Measurements from ENCODE around the gene PID1.

PID1 gene

DNA sequence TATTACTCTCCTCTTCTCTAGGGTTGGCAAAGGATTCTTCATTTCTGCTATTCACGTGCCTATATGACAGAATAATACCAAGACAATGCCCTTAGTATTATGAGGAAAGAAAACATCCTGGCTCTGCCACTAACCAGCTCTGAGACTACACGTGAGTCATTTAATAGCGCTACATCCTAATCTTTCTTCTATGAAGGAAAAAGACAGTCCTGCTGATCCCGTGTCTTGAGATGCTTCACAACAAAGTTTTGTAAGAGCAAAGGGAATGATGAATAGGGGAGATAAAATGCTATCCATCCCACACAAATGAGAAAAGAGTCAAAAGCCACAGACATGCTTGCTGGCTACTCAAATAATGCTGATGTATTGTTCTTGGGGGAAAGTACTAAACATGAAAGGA, 152.8 kb downstream of the PID1 start:
- TF ChIP-seq, protein P1, sequence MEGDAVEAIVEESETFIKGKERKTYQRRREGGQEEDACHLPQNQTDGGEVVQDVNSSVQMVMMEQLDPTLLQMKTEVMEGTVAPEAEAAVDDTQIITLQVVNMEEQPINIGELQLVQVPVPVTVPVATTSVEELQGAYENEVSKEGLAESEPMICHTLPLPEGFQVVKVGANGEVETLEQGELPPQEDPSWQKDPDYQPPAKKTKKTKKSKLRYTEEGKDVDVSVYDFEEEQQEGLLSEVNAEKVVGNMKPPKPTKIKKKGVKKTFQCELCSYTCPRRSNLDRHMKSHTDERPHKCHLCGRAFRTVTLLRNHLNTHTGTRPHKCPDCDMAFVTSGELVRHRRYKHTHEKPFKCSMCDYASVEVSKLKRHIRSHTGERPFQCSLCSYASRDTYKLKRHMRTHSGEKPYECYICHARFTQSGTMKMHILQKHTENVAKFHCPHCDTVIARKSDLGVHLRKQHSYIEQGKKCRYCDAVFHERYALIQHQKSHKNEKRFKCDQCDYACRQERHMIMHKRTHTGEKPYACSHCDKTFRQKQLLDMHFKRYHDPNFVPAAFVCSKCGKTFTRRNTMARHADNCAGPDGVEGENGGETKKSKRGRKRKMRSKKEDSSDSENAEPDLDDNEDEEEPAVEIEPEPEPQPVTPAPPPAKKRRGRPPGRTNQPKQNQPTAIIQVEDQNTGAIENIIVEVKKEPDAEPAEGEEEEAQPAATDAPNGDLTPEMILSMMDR (conservative IDR thresholded peaks at IDR 0.05; ENCODE audit: control insufficient read depth, insufficient read depth, low read depth, low read length): no peak
- H3K4me3 ChIP-seq (ENCODE audit: control insufficient read depth, low read depth, low read length): no peak overlapping the region
- no peak for DNase-seq (ENCODE audit: low read depth)

DNA sequence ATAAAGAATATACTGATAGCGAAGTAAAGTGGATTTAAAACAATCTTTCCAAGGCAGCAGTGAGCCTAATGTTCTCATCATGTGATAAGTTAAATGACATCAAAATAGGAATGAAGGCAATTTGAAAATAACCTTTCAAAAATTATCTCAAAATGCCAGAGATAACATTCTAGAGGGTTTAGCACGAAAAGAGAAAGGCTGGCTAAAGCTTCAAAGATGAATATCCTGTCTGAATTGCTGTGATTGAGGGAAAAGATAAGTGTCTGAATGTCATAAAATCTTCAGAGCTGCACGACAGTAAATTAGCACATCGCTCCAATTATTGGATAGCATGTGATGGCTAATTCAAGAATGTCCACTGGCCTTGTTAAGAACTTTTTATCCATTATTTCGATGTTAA, 159.3 kb downstream of the PID1 start:
- TF ChIP-seq, protein P1 (conservative IDR thresholded peaks at IDR 0.05; ENCODE audit: control insufficient read depth, insufficient read depth, low read depth, low read length): no peak
- no peak for DNase-seq (ENCODE audit: low read depth)
- H3K4me3 ChIP-seq (ENCODE audit: control insufficient read depth, low read depth, low read length): no peak overlapping the region

DNA sequence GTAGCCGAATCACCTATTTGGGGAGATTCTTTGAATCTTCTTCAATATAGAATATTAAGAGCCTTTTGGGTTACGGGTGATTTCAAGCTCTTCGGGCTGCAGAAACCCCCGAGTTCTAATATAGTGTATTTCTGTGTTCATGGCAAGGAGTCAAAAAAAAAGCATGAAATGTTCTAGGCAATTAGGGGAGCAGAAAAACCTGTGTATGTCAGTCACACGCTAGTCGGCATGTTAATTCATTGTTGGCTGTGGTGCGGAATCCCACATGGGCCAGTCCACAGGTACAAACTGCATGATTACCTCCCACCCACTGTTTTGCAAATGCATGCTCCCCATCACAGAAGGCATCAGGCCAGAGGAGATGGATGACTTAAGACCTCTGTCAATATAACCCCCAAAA, 161.9 kb downstream of the PID1 start:
- TF ChIP-seq, protein P1 (conservative IDR thresholded peaks at IDR 0.05; ENCODE audit: control insufficient read depth, insufficient read depth, low read depth, low read length): no peak
- no peak for DNase-seq (ENCODE audit: low read depth)

DNA sequence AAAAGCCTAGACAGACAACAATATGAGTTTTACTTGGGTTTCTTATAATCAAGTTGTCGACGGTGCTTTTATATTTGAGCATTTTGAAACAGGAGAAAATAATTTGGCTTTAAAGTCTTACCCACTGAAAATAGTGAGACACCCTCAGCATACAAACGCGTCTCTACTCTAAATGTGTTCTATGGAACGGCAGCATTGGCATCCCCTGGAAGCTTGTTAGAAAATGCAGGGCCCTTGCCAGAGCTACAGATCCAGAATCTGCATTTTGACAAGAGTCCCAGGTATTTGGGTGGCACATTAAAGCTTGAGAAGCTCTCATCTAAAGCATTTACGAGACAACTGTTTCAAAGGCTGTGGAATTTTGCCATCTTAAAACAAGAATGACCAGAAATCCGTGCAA, 163.5 kb downstream of the PID1 start:
- no peak overlapping the region for H3K4me3 ChIP-seq (ENCODE audit: control insufficient read depth, low read depth, low read length)
- TF ChIP-seq, protein P1 (conservative IDR thresholded peaks at IDR 0.05; ENCODE audit: control insufficient read depth, insufficient read depth, low read depth, low read length): no peak
- DNase-seq (ENCODE audit: low read depth): no peak

More for the DNA sequence above, 161.9 kb downstream of the PID1 start:
- H3K4me3 ChIP-seq (ENCODE audit: control insufficient read depth, low read depth, low read length): no peak overlapping the region

DNA sequence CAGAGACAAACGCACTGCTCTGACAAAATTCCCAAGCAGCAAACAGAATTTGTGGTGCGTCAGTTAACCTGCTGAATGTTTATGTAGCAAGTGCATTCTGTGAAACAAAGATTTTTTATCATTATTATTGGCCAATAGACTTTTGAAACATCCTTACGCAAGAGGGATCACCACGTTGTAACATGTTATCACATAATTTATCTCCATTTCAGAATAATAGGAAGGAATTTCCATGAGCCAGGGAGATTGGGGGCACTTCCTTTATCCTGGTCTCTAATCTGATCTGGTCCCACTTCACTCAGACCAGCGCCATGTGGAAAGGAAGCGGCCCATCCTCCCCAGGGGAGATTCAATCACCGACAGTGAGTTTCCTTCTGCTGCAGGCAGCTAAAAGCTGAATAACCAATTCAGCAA, 166.1 kb downstream of the PID1 start:
- TF ChIP-seq, protein P1 (conservative IDR thresholded peaks at IDR 0.05; ENCODE audit: control insufficient read depth, insufficient read depth, low read depth, low read length): no peak
- no peak for DNase-seq (ENCODE audit: low read depth)

DNA sequence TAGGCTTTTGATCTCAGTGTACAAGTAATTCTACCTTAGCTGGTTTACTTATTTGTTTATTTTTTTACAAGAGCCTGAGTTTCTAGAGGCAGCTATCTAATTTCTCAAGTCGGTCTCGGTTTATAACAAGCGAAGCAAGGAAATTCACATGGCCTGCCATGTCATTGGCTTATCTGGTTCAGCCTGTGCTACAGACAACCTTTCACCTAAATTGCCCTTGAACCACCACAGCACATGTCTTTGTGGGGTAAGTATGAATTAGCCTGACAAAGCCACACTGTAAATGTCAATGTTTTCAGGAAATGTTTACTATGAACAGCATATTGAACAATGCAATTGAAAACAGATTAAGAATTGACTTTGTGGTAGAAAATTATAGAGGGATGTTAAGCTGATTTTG, 167.1 kb downstream of the PID1 start:
- H3K4me3 ChIP-seq (ENCODE audit: control insufficient read depth, low read depth, low read length): no peak overlapping the region
- no peak for DNase-seq (ENCODE audit: low read depth)
- TF ChIP-seq, protein P1 (conservative IDR thresholded peaks at IDR 0.05; ENCODE audit: control insufficient read depth, insufficient read depth, low read depth, low read length): no peak

More for the DNA sequence above, 166.1 kb downstream of the PID1 start:
- H3K4me3 ChIP-seq (ENCODE audit: control insufficient read depth, low read depth, low read length): no peak overlapping the region

DNA sequence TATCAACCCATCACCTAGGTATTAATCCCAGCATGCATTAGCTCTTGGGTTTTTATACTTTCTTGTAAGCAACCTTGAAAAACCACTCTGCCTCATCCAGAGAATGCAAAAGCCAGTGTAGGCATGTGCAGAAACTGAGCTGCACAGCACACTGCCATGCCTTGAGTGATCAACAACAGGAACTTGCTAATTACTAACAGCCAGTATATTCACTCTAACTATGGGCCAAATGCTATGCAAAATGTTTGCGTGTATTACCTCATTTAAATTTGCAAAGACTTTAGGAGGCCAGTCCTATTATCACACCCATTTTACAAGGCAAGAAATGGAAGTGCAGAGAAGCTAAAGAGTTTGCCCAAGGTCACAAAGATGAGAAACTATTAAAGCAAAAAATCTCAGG, 169.8 kb downstream of the PID1 start:
- DNase-seq (ENCODE audit: low read depth): no peak
- TF ChIP-seq, protein P1 (conservative IDR thresholded peaks at IDR 0.05; ENCODE audit: control insufficient read depth, insufficient read depth, low read depth, low read length): no peak

More for the DNA sequence above, 169.8 kb downstream of the PID1 start:
- no peak overlapping the region for H3K4me3 ChIP-seq (ENCODE audit: control insufficient read depth, low read depth, low read length)
